Activated naive CD4-positive, alpha-beta T cell treated with anti-CD3 and anti-CD28 coated beads, Interleukin-2, amount 10 ng/mL, durations not matched to agents 7 days and 5 days (primary cell): ENCODE measurements around the gene FOXP1.

ENCODE experiments used
- CTCF ChIA-PET: fragments of 350-600 bp; sonication (Branson Sonifier 250); formaldehyde crosslinking; loops from one replicate; lab custom pipeline; 2021; ENCODE audit warnings: antibody characterized with exemption; lab: Charles Lee
- DNase-seq: peaks from one replicate; pipeline ENCODE4 v3.0.0-alpha.2; 2020
- H3K27ac Mint-ChIP-seq: one replicate; pipeline ENCODE4 v1.8.0; 2021; ENCODE audit warnings: mild to moderate bottlenecking, moderate library complexity, mixed read lengths
- H3K27me3 Mint-ChIP-seq: one replicate; pipeline ENCODE4 v1.8.0; 2021; ENCODE audit warnings: mild to moderate bottlenecking, mixed read lengths
- H3K36me3 Mint-ChIP-seq: one replicate; pipeline ENCODE4 v1.8.0; 2021; ENCODE audit warnings: mixed read lengths
- H3K4me1 Mint-ChIP-seq: one replicate; pipeline ENCODE4 v1.8.0; 2021; ENCODE audit warnings: mixed read lengths
- H3K4me3 Mint-ChIP-seq: one replicate; pipeline ENCODE4 v1.8.0; 2021; ENCODE audit warnings: mild to moderate bottlenecking, moderate library complexity, mixed read lengths
- H3K9me3 Mint-ChIP-seq: one replicate; pipeline ENCODE4 v1.8.0; 2021; ENCODE audit warnings: mixed read lengths

Gene FOXP1

DNA sequence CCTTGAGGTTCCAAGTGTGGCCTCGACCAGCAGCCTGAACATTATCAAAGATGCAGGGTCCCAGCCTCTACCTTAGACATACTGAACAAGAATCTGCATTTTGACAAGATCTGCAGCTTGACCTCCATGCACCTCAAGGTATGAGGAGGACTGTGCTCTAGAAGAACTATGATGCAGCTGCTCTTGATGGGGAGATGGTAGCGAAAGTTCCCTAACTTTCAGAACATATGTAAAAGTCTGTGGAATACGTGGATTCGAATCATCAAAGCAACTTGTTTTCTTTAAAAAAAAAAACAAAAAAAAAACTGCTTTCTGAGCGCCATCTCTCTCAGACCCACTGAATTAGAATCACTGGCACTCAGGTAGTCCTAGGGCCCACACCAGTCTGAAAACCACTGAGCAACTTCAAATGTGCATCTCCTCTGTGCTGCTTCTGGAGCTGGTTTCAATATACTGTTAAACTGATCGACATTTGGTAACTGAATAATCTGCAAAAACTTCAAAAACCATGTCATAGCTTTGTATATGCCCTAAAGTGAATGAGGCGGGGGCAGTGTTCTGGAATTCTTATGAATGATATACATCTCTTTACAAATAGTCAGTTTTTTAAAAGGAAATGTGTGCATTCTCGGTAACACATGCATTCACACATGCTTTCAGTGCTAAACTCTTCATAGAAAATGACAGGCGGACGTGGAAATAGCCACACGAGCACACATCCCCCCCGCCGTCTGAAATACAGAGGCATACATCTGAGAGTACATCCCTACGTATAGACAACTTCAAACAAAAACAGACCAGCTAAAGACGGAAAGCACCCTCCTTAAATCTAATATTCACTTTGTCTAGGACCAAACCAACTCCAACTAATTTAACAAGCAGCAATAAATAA is 128.8 kb downstream of the FOXP1 start:
- Mint-ChIP-seq H3K9me3 (no peaks in the 10 kb centered on the region), H3K4me3 (peak overlapping the region; percentile 46), H3K27ac (peak overlapping the region; percentile 97), H3K27me3 (no peaks in the 10 kb centered on the region), H3K4me1 (peaks cover 87% of the 10 kb centered on the region), H3K36me3 (peaks cover 11% of the 10 kb centered on the region)
- CTCF ChIA-PET, result interaction anchor here (0.7 to 1.8 kb wide), 7 partner anchors 9 to 131 kb away, joined by 3 to 6 read pairs (median 4); no protein-coding TSS in a partner anchor
- peak; percentile 63 for DNase-seq

DNA sequence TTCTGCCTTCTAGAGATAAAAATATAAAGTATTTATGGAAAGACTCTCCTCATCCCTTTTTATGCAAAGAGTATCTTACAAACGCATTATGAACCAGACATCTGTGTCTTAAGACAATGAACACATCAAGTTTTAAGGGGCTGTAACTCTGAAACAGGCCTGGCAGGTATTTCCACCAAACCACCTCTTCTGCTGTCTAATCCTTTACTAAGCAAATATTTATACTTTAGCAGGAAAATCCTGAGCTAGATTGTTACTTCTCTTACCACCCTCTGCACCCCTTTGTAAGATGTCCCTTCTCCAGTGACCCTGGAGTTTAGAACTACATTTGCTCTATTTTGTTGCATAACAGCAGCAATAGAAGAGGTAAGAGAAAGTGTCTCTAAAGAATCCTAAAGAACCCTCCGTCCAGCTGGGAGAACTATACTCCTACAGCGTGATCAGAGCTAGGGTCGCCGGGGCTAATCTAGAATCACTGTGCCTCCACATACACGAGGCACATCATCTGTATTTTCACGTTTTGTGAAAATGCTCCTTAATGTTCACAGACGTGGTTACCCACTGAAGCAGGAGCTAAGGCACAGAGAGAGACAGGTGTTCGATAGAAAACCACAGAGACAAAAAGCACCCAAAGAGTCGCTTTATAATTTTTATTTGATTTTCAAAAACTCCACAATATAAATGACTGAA is 129.6 kb downstream of the FOXP1 start:
- H3K27ac Mint-ChIP-seq, result peak overlapping the region; percentile 97
- H3K4me3 Mint-ChIP-seq, result peak overlapping the region; percentile 46
- CTCF ChIA-PET, result interaction anchor here (1.0 to 1.4 kb wide), 4 partner anchors 12 to 65 kb away, joined by 3 to 4 read pairs (median 3); no protein-coding TSS in a partner anchor
- H3K36me3 Mint-ChIP-seq, result peaks cover 11% of the 10 kb centered on the region
- H3K9me3 Mint-ChIP-seq, result no peaks in the 10 kb centered on the region
- DNase-seq, result no peak
- no peaks in the 10 kb centered on the region for H3K27me3 Mint-ChIP-seq
- H3K4me1 Mint-ChIP-seq, result peaks cover 91% of the 10 kb centered on the region

DNA sequence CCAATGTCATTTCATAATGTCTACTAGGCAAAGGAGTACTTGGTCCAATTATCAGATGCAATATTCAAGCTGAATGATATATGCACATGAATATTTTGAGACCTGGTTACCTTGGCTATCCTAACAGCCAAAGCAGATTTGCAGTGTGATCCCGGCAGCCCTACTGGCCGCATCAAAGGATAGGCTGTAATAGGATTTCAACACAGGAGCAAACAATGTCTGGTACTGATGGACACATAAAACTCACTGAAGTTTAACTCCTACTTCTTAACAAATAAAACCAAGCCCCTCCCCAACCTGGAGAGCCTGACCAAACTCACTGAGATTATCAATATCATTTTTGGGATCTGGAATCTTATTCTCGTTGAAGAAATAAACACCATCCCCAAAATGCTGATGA is 130.2 kb downstream of the FOXP1 start:
- Mint-ChIP-seq H3K4me1 (peaks cover 98% of the 10 kb centered on the region), H3K27me3 (no peaks in the 10 kb centered on the region), H3K4me3 (no peak overlapping the region), H3K9me3 (no peaks in the 10 kb centered on the region), H3K27ac (peak overlapping the region; percentile 97), H3K36me3 (peaks cover 11% of the 10 kb centered on the region)
- CTCF ChIA-PET, result interaction anchor here (1.0 kb wide), 1 partner anchor 65 kb away, joined by 3 read pairs; no protein-coding TSS in a partner anchor
- DNase-seq, result no peak

DNA sequence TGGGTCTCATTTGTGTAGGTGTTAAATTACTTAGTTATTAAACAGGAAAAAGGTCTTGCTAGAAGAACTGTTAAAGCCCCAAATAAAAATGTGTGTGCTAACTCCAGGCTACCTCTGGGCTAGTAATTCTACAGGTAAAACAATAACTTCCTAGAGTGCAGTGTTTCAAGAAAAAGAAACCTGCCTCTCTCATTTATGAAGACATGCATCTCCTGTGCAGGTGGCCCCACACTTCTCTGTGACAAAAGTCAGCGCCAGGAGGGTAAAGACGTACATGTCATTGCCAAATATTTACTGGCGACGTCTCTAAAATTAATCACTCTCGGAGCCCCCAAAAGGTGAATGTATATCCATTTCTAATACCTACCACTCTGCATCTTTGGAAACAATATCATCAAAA is 131.7 kb downstream of the FOXP1 start:
- peaks cover 20% of the 10 kb centered on the region for H3K36me3 Mint-ChIP-seq
- peak overlapping the region; percentile 97 for H3K27ac Mint-ChIP-seq
- H3K4me3 Mint-ChIP-seq, result peak overlapping the region; percentile 12
- DNase-seq, result no peak
- no peaks in the 10 kb centered on the region for H3K9me3 Mint-ChIP-seq
- H3K4me1 Mint-ChIP-seq, result peaks cover 99% of the 10 kb centered on the region
- CTCF ChIA-PET, result no interaction called here
- no peaks in the 10 kb centered on the region for H3K27me3 Mint-ChIP-seq

DNA sequence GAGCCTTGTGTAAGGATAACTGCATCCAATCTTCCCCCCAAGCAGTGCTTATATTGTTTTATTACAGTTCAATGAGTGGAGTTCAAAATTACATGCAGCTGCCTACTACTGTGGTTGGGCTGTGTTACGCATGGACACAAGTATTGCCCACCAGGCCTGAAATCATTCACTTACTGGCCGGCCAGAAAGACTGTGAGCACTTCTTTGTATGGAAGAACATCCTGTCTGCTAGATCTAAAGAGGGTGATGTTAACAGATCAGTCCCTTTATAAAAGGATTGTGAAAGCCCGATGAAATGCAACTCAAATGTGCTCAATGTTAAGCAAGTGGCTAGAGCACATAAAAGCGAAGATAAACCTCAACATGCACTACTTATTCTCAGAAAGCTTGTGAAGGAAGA is 132.5 kb downstream of the FOXP1 start:
- CTCF ChIA-PET, result interaction anchor here (1.6 kb wide), 1 partner anchor 10 kb away, joined by 3 read pairs; no protein-coding TSS in a partner anchor
- H3K27me3 Mint-ChIP-seq, result no peaks in the 10 kb centered on the region
- peak overlapping the region; percentile 97 for H3K27ac Mint-ChIP-seq
- peaks cover 21% of the 10 kb centered on the region for H3K36me3 Mint-ChIP-seq
- no peak for DNase-seq
- H3K9me3 Mint-ChIP-seq, result no peaks in the 10 kb centered on the region
- H3K4me1 Mint-ChIP-seq, result peaks cover 99% of the 10 kb centered on the region
- peak overlapping the region; percentile 44 for H3K4me3 Mint-ChIP-seq

DNA sequence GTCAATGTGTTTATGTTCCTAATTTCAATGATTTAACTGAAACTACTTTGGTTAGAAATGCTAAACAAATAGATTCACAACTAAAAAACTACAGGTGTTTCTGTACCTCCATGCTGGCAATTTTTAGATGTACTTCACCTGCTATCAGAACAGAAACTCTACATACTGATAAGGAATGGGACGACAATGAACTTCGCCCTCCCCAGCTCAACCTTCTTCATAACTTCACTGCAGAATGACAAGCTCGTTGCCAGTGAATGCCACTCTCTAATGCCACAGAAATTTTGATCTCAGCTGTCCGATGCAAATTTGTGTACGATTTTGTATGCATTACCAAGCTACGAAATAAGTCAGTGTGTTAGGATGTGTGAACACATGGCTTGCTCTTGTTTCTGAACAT is 133.4 kb downstream of the FOXP1 start:
- H3K4me1 Mint-ChIP-seq, result peaks cover 98% of the 10 kb centered on the region
- no peak for DNase-seq
- H3K4me3 Mint-ChIP-seq, result no peak overlapping the region
- no peaks in the 10 kb centered on the region for H3K9me3 Mint-ChIP-seq
- no peaks in the 10 kb centered on the region for H3K27me3 Mint-ChIP-seq
- H3K36me3 Mint-ChIP-seq, result peaks cover 21% of the 10 kb centered on the region
- peak overlapping the region; percentile 42 for H3K27ac Mint-ChIP-seq
- CTCF ChIA-PET, result interaction anchor here (1.6 kb wide), 1 partner anchor 9 kb away, joined by 3 read pairs; no protein-coding TSS in a partner anchor

DNA sequence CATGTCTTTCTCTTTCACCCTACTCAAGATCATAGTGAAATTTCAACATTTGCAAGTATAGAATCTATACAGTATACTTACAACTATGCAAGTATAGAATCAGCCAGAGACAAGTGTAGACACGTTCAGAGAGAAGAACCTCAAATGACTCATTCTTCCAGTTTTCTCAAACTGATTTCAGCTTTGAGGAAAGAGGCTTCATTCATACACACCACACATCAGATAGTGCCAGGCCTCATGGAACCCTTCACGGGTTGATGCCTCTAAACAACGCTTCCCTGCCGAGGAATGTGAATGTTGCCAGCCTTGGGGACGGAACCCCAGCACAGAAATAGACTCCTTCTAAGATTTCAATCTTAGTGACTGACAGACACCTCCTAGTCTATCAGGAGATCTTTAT is 135.7 kb downstream of the FOXP1 start:
- no peaks in the 10 kb centered on the region for H3K9me3 Mint-ChIP-seq
- peaks cover 98% of the 10 kb centered on the region for H3K4me1 Mint-ChIP-seq
- peak overlapping the region; percentile 55 for H3K27ac Mint-ChIP-seq
- no peaks in the 10 kb centered on the region for H3K27me3 Mint-ChIP-seq
- CTCF ChIA-PET, result no interaction called here
- no peak for DNase-seq
- H3K36me3 Mint-ChIP-seq, result peaks cover 24% of the 10 kb centered on the region
- H3K4me3 Mint-ChIP-seq, result no peak overlapping the region

DNA sequence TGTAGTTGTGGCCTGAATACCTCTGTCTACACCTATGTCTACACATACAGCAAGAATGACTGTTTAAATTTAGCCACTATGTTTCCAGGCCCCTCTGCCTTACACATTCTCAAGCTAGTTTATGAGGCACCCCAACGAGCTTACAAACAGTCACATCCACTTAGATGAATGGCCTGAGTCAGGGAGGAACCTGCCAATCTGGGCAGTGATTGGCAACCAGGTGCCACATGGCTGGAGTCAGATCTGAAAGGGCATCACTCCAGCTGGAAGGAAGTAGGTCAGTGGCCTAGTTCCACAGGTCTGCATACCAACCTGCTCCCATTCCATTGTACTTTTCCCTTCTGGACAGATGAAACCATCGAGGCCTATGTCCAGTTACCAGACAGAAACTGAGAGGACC is 136.3 kb downstream of the FOXP1 start:
- H3K27ac Mint-ChIP-seq, result peak overlapping the region; percentile 100
- DNase-seq, result no peak
- H3K27me3 Mint-ChIP-seq, result no peaks in the 10 kb centered on the region
- CTCF ChIA-PET, result no interaction called here
- no peak overlapping the region for H3K4me3 Mint-ChIP-seq
- no peaks in the 10 kb centered on the region for H3K9me3 Mint-ChIP-seq
- H3K36me3 Mint-ChIP-seq, result peaks cover 26% of the 10 kb centered on the region
- H3K4me1 Mint-ChIP-seq, result peaks cover 97% of the 10 kb centered on the region

DNA sequence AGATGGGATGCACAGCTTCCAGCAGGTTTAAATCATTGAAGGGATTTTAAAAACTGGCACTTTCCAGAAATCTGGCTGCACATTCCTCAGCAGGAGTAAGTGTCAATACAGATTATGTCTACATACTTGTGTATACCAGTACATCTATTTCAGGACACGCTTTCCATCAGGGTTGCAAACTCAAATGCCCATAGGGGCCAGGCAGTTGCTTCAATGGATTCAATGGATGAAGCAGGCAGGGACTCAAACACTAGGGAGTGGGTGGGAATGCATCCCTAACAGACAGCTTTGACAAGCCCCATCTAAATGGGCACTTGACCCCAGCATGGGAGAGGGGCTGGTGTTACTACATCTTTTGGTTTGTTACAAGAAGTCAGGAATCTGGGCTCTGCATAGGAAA is 136.8 kb downstream of the FOXP1 start:
- CTCF ChIA-PET, result no interaction called here
- peaks cover 97% of the 10 kb centered on the region for H3K4me1 Mint-ChIP-seq
- no peak for DNase-seq
- no peaks in the 10 kb centered on the region for H3K9me3 Mint-ChIP-seq
- peaks cover 30% of the 10 kb centered on the region for H3K36me3 Mint-ChIP-seq
- no peak overlapping the region for H3K4me3 Mint-ChIP-seq
- H3K27ac Mint-ChIP-seq, result peak overlapping the region; percentile 100
- H3K27me3 Mint-ChIP-seq, result no peaks in the 10 kb centered on the region

DNA sequence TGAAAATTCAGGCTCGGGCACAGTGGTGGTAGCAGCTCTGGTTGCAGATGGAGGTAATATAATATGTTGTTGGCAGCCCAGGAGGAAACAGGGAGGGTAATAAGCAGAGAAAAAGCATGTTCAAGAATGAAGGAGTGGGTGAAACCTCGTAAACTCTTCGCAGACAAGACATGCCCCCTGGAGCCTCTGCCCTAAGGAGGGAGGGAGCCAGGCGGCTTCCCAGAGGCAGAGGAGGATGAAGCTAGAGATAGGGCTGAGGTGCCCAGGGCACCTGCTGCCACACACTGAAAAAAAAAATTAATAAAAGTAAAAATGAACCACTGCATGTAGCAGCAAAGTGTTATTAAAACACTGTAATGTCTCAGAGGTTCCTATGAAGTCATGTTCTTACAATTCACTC is 137.3 kb downstream of the FOXP1 start:
- peaks cover 30% of the 10 kb centered on the region for H3K36me3 Mint-ChIP-seq
- no peaks in the 10 kb centered on the region for H3K27me3 Mint-ChIP-seq
- peaks cover 97% of the 10 kb centered on the region for H3K4me1 Mint-ChIP-seq
- H3K9me3 Mint-ChIP-seq, result no peaks in the 10 kb centered on the region
- no peak overlapping the region for H3K4me3 Mint-ChIP-seq
- peak overlapping the region; percentile 100 for H3K27ac Mint-ChIP-seq
- DNase-seq, result no peak
- CTCF ChIA-PET, result interaction anchor here (1.4 kb wide), 1 partner anchor 9 kb away, joined by 4 read pairs; no protein-coding TSS in a partner anchor

DNA sequence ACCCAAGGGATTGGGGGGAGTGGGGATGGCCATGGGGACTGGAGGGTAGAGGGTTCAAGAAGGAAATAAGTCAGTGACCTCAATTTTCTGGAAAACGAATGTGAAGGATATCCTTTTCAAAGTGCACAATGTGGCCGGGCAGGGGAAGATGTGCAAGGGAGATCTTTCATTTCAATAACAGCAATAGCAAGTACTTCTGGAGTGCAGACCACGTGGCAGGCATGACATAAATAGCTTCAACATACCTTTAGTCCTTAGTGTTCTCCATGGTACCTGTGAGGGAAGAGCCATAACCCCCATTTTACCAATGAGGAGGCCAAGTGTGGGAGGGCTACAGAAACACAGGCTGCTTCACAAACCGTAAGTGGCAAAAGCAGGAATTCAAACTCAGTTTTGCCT is 138.7 kb downstream of the FOXP1 start:
- peaks cover 27% of the 10 kb centered on the region for H3K36me3 Mint-ChIP-seq
- CTCF ChIA-PET, result interaction anchor here (1.0 to 1.4 kb wide), 3 partner anchors 10 to 431 kb away, joined by 4 read pairs; no protein-coding TSS in a partner anchor
- no peaks in the 10 kb centered on the region for H3K9me3 Mint-ChIP-seq
- no peaks in the 10 kb centered on the region for H3K27me3 Mint-ChIP-seq
- DNase-seq, result no peak
- H3K27ac Mint-ChIP-seq, result peak overlapping the region; percentile 100
- H3K4me1 Mint-ChIP-seq, result peaks cover 97% of the 10 kb centered on the region
- H3K4me3 Mint-ChIP-seq, result peak overlapping the region; percentile 65

DNA sequence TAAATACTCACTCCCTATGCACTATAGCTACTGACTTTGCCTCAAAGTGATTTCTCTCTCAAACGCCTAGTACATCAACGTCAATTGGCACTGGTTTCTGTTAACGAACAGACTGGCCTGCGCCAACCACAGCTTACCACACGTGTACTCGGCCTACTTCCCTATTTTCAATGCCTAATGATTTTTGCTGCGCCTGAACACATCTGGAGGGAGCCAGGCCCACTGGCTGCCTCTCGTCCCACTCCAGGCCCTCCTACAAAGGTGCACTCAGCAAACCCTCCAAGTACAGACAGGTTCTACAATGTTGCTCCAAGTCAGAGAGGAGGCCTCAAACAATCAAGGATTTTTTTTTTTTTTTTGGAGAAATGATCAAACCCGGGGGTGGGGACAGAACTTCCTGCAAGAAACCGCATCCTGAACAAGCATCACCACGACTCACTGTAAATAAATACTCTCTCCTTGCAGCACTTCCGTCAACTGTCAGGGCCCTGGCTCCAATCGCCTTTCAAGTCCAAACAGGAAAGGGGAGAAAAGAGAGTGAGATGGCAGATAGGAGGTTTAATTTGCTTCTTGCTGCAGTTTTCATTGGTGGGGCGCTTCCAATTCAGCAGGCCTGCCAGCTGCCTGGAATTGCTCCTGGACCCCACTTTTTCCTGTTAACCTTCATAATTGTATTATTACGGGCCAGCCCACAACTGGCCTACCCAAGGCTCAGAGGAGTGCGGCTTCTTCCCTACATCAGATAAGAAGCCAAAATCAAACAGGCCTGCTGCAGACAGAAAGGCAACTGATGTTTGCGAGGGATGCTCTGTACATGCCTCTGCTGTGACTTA is 139.3 kb downstream of the FOXP1 start:
- peak overlapping the region; percentile 100 for H3K27ac Mint-ChIP-seq
- H3K4me1 Mint-ChIP-seq, result peaks cover 98% of the 10 kb centered on the region
- peak overlapping the region; percentile 65 for H3K4me3 Mint-ChIP-seq
- peaks cover 28% of the 10 kb centered on the region for H3K36me3 Mint-ChIP-seq
- DNase-seq, result peak; percentile 86
- CTCF ChIA-PET, result interaction anchor here (0.9 to 1.2 kb wide), 3 partner anchors 11 to 27 kb away, joined by 4 to 8 read pairs (median 5); no protein-coding TSS in a partner anchor
- H3K27me3 Mint-ChIP-seq, result no peaks in the 10 kb centered on the region
- no peaks in the 10 kb centered on the region for H3K9me3 Mint-ChIP-seq

DNA sequence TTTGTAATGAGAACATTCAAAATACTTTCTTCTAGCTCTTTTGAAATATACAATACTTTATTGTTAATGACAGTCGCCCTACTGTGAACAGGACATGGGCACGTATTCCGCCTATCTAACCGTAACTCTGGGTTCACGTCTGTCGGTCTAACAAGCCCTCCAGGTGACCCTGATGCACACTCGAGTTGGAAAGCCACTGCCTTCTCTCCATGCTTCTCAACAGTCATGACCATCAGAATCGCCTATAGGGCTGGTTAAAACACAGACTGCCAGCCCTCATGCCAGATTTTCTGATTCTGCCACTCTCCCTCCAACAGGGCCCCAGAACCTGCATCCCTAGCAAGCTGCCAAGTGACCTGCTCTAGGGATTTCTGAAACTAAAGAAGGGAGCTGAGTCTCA is 140.2 kb downstream of the FOXP1 start:
- H3K4me3 Mint-ChIP-seq, result peak overlapping the region; percentile 55
- DNase-seq, result no peak
- H3K36me3 Mint-ChIP-seq, result peaks cover 29% of the 10 kb centered on the region
- CTCF ChIA-PET, result interaction anchor here (0.9 to 1.1 kb wide), 2 partner anchors 12 to 26 kb away, joined by 5 to 8 read pairs; no protein-coding TSS in a partner anchor
- no peaks in the 10 kb centered on the region for H3K9me3 Mint-ChIP-seq
- H3K4me1 Mint-ChIP-seq, result peaks cover 98% of the 10 kb centered on the region
- no peaks in the 10 kb centered on the region for H3K27me3 Mint-ChIP-seq
- peak overlapping the region; percentile 100 for H3K27ac Mint-ChIP-seq
